GM19099 (cell line): ENCODE data around the gene METTL1.

Source experiments
- POLR2A ChIP-seq: IDR thresholded peaks from 3 replicates; pipeline ENCODE4 v1.6.1; 2011; ENCODE audit warnings: low read depth; ENCODE audit not compliant: insufficient read length; ENCODE audit errors: extremely low read depth

METTL1 gene

DNA sequence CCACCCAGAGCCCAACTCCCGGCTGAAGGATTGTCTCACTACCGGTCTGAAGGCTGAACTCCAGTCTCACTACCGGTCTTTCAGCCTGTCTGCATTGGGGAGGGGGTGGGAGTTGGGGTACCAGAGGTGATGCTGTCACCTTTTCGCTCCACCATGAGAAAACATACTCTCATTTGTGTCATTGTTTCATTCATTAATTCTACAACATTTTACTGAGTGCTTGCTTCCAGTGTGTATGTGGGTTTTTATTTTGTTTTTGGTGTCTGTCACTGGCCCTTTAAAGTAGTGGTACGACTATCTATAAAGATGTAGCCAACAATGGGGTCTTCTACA, 19.3 kb downstream of the METTL1 start:
- no peak for TF ChIP-seq POLR2A

DNA sequence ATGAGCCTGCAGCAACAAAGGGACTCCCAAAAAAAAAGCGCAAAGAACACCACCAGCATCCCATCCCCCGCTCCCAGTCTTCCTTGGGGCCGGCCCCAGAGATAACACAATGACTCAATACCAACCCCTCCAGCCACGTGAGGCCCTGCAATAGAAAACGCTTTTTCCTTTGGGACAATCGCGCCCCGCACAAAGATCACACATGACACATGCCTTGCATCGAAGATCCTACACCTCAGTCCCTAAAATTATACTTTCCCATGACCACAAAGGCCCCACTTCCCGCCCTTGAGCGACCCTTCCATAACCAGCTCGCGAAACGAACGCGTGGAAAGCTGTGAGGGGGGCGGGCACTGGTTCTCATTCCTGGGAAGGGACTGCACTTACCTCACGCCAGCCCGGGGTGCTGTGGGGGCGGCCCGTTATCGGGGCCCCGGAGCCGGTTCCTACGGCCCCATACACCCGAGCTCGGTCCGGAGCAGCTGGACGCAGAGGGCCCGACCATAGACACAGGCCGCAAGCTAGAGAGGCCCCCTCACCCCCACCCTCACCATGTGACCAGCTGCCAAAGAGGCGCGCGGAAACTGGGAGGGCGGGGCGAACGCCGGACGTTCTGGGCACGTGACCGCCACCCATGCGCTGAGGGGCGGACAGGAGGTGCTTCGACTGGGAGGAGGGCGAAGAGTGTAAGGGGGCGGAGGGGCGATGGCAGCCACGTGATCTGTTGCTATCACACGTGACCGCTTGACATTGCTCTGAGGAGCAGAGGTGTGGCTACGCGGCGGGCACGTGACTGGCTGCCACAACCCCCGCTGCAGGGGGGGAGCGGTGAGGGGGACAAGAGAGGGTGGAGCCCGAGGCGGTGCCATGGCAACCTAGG, 19.9 kb downstream of the METTL1 start, which contains the start of gene CDK4:
TSS of gene CDK4 (minus strand) at position 523 of the 880 bp plus-strand sequence. CDS start 593 bp downstream, outside the sequence.
- peak; percentile 71 for TF ChIP-seq POLR2A

DNA sequence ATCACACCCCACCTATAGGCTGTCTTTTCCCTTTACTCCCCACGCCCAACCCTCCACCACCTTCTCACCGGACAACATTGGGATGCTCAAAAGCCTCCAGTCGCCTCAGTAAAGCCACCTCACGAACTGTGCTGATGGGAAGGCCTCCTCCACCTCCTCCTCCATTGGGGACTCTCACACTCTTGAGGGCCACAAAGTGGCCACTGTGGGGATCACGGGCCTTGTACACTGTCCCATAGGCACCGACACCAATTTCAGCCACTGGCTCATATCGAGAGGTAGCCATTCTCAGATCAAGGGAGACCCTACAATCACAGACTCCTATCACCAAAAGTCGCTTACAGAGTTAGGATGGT, 20.5 kb downstream of the METTL1 start:
- TF ChIP-seq POLR2A: no peak

DNA sequence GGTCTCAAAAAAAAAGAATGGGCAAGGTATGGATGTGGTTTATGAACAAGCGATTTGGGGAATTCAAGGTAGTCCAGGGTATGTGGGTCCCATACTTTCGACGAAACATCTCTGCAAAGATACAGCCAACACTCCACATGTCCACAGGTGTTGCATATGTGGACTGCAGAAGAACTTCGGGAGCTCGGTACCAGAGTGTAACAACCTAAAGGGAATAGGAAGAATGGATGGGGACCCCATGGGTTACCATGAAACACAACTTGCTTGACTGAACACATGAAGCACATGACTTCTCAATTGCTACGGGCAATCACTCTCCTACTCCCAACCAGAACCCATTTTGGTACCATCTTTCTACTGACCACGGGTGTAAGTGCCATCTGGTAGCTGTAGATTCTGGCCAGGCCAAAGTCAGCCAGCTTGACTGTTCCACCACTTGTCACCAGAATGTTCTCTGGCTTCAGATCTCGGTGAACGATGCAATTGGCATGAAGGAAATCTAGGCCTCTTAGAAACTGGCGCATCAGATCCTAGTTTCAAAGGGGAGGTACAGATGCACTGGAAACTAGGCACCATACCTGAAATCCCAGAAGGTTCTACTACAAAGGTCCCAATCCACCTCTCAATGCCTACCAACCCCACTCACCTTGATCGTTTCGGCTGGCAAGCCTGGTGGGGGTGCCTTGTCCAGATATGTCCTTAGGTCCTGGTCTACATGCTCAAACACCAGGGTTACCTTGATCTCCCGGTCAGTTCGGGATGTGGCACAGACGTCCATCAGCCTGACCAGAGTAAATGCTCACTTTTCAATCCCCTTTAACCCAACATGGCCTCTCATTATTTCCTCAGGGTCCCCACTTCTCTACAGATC, 21.1 kb downstream of the METTL1 start:
- TF ChIP-seq POLR2A: peak; percentile 33

DNA sequence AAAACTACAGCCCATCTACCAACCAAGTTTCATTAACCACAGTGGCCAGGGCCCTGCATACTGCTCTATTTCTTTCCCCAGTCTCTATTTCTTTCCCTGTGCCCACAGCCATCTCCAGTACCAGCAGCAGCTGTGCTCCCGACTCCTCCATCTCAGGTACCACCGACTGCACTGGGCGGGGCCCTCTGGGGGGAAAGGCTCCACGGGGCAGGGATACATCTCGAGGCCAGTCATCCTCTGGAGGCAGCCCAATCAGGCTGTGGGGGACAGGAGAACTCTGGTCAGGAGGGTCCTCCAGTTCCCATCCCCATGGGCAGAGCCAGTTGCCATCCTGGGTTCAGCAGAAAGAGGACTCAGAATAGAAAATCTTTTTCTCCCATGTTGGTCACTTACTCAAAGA, 22.8 kb downstream of the METTL1 start:
- TF ChIP-seq POLR2A: no peak

DNA sequence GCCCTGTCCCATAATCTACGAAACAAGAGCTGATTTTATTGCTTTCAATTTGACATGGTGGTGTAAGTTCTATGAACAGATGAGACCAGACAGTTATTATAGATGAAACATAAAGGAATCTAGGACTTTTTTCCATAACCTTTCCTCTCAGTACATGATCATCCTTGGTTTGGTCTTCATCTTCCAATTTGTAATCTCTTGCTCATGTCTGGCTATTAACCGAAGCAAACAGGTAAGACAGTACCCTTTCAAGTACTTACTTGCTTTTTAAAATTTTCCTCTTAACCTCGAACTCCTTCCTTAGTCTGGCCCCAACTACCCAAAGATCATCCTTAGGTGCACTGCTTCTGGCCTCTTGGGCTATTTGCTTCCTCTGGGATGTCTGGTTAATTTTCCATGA, 25.9 kb downstream of the METTL1 start:
- no peak for TF ChIP-seq POLR2A

DNA sequence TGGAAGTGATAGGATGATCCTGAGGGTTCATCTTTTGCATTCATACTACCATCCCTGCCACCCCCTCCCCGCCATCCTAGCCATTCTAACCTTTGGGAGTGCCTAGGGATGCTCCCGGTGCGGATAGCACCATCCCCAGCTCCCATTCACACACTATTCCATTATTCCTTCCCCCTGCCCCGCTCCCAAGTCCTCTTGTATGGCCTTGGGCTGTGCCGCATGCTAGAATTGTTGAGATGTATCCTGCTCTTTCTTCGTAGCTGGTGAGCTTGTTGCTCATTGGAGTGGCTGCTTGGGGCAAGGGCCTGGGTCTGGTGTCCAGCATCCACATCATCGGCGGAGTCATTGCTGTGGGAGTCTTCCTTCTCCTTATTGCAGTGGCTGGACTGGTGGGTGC, 26.4 kb downstream of the METTL1 start:
- no peak for TF ChIP-seq POLR2A

DNA sequence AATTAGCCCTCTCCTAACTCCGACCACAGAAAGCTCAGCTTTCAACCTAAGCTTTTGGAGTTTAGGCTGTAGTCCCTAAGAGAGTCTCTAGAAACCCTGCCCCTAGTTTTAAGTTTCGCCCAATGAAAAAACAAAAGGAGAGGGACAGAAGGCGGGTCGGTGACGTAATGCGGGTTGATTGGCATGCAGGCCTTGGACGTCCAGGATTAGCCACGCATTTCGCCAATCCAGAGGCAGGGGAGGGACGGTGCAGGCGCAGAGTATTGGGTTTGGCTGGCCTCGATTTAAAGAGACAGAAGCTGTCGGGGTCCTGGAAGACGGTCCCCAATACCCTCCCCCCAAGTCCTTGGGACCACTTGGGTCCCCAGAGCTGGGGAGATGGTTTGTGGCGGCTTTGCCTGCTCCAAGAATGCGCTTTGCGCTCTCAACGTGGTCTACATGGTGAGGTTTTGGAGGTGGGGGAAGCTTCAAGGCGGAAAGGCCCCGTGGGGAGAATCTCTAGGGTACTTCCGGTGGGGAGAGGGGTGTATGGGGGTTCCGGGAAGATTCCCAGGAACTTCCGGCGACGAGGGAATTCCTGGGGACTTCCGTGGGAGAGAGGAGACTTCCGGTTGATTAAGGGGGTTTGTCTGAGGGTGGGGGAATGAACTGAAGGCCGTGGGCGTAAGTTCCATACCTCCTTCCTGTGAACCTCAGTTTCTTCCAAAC, 27.0 kb downstream of the METTL1 start, which contains the start of gene TSPAN31:
TSS of gene TSPAN31 (plus strand) at position 263 of the 708 bp plus-strand sequence. CDS start at position 379, 116 bp downstream.
- TF ChIP-seq POLR2A: peak; percentile 58

DNA sequence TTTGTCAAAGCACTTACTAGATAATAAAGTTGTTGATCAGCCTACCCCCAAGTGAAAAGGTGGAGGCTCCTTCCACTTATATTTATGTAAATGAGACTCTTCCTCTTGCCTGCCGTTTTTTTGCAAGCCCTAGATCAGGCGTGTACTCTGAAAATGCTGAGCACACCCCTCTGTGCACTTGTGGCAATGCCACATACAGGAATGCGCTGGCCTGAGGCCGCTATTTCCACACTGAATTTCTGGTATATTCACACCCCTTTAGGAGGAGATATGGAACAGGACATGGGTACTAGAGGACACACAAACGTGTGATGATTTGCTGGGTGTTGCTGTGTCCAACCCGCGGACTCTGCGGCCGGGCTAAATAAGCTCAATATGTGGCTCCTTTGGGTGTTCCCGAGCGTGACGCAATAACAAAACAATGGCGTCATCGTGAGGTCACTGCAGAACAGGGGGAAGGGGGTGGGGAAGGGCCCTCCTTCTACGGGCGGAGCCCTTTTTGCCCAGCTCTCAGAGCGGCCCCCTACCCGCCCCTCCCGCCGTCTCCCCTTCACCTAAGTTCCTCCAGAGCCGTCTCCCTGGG, 27.6 kb downstream of the METTL1 start:
- TF ChIP-seq POLR2A: no peak

DNA sequence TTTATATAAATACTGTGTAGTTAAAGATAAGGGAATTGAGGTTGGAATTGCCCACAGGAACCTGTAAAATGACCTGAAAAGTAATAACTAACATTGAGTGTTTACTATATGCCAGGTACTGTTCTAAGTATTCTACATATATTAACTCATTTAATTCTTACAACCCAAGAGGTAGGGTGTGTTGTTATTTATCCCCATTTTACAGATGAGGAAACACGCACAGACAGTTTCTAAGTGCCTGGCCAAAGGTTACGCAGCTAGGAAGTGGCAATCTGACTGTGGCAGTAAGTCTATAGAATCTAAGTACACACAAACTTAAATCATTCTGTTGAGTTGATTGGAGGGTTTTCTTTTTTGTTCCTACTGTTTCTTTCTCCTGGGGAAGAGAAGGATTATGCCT, 28.1 kb downstream of the METTL1 start:
- no peak for TF ChIP-seq POLR2A

DNA sequence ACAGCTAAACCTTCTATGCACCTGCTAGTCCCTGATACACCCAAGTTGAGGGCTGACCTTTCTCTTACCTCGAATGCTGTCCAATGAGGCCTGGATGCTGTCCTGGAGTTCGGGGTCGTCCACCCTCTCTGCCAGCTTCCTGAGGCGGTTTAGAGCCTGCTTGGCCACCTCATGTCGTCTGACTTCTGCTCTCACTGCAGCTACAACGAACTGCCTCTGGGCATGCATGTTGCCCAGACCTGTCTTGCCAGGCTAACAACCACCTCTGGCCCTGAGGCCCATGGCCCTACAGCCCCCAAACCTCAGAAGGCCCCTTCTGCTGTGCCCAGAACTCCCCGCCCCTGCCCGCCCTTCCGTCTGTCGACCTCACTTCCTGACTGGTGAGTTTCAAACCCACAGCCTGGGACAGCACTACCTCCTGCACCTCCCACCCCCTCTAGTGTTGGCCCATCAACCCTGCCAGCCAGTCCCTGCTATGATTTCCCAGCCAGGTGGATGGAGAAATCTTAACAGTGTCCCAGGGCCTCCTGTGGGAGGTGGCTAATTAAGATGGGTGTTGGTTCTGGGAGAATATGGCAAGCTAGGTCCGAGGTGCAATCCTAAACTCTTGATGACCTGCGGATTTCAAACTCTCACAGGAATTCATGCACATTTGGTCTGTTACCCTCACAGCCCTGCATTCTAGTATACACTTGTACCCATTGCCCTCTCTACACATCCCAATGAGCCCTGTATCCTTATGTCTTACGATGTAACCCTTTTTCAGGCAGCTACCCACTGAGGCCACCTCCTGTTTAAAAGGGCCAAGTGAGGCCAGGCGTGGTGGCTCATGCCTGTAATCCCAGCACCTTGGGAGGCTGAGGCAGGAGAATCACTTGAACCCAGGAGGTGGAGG, 29.8 kb downstream of the METTL1 start:
- peak; percentile 55 for TF ChIP-seq POLR2A

DNA sequence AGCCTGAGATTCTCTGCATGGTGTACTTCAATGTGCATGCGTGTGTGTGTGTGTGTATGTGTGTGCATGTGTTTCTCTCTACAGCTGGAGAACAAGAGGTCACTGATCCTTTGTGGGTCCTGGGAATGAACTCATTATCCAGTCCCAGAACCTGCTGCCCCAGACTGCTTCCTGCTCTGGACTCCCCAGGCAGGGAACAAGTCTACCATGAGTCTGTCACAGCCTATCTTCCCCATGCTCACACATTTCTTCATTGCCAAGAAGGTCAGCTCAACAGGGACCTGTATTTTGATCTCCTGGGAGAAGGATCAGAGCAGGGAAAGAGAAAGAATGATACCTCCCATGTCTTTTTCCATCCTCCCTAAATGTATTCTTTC, 30.5 kb downstream of the METTL1 start:
- no peak for TF ChIP-seq POLR2A

DNA sequence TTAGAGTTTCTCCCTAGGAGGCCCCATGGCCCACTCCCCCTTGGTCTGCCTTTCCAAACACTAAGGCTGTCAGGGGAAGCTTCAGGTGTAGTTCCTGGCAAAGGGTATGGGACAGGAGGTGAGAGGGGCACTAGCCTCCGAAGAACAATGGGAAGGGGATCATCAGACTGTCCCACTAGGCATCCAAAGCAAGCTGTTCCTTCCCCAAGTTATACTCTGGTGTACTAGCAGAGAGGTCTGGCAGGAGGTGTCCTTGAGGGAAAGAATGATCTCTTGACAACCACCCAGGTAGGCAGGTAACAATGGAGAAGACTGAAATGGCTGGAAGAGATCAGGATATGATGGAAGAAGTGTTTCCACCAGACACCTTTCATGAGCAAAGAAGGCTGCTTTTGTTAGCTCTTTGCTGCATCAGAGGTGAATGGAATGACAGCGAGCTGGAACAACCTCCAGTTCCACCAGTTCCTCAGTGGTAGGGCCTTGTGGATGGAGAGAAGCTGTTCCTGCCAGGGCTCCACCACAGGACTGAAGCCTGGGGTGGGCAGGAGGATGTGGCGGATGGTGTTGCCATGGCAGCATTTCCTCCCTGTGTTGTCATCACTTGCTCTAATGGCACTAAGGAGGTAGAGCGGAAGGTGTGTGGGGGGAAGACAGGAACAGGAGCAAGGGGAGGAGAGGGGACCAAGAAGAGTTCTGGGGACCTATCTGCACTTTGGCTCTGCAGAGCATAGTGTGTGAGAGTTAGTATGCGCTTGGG, 31.1 kb downstream of the METTL1 start:
- no peak for TF ChIP-seq POLR2A

DNA sequence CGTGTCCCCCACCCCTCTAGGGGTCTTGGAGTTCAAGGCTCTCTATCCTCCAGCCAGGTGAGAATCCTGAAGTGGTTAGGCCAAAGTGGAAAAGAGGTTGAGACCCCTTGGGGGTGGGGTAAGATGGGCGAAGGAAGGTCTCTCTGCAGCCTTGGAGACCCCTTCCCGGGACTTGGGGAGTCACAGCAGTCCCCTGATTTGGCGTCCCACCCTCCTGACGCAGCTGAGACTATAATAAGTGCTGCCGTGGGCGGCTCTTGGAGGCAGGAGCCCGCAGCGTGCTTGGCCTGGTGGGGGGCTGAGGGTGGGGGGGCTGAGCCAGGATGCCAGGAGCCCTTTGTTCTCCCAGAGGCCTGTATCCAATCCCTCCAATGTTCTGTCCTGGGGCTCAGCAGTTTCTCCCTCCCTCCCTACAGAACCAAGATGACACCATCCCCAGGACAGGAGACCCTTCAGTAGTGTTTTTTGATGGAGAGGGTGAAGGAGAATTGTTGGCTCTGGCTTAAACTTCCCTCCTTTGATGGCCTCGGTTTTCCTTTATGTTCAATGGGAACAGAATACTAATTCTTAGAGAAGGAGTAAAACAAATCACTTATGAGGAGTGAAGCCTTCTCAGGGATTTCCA, 31.9 kb downstream of the METTL1 start:
- TF ChIP-seq POLR2A: no peak
